NCI-H748 (cell line): Measurements from ENCODE around the gene IL1B.

ENCODE experiments used
- DNase-seq: peaks from one replicate; lab custom pipeline; 2025; ENCODE audit not compliant: unreplicated experiment; lab: John Stamatoyannopoulos, UW

The IL1B gene

DNA sequence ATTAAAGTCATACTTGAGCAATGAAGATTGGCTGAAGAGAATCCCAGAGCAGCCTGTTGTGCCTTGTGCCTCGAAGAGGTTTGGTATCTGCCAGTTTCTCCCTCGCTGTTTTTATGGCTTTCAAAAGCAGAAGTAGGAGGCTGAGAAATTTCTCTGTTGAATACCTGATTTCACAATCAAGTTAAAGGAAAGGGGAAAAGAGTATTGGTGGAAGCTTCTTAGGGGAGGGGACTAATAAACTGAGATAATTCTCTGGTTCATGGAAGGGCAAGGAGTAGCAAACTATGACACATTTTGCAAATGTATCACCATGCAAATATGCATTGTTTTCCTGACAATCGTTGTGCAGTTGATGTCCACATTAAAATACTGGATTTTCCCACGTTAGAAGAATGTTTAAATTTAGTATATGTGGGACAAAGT is at the start of gene IL1B:
TSS of gene IL1B (minus strand) at position 85 of the 423 bp plus-strand sequence. CDS start 550 bp downstream, outside the sequence.
- DNase-seq, result no peak

GRCh38 chr2:112886291-112886690 is 49.7 kb upstream of the IL1B start:
- DNase-seq, result no peak

DNA sequence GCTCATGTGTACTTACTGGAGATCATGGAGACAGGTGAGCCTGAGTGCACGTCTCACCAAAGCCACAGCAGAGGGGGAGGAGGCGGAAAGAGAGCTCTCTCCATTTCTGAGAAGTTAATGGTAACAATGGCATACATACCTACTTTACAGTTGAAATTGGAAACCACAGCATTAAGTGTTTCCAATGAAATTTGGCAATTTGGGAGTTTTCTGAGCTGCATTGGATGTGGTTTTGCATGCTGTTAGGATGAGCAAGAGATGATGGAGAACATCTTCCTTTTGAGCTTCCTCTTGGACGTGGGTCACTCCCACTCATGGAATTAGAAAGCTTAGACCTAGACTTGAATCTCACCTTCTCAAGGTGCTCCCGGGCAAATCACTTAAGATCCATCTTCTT is 48.9 kb upstream of the IL1B start:
- DNase-seq, result no peak

- peak; percentile 40 for DNase-seq
These were observed 48.4 kb upstream of the IL1B start for GRCh38 chr2:112884869-112885505.

- no peak for DNase-seq
These were observed 47.1 kb upstream of the IL1B start for GRCh38 chr2:112883669-112884068.

- no peak for DNase-seq
These were observed 44.8 kb upstream of the IL1B start for GRCh38 chr2:112881217-112881985.

GRCh38 chr2:112880696-112881095 is 44.1 kb upstream of the IL1B start:
- DNase-seq, result no peak

- DNase-seq, result no peak
These were observed 43.5 kb upstream of the IL1B start for GRCh38 chr2:112880091-112880531.

GRCh38 chr2:112879491-112880041 is 43.0 kb upstream of the IL1B start:
- DNase-seq, result no peak

GRCh38 chr2:112877423-112877822 is 40.8 kb upstream of the IL1B start:
- no peak for DNase-seq

GRCh38 chr2:112876971-112877361 is 40.4 kb upstream of the IL1B start:
- DNase-seq, result no peak

DNA sequence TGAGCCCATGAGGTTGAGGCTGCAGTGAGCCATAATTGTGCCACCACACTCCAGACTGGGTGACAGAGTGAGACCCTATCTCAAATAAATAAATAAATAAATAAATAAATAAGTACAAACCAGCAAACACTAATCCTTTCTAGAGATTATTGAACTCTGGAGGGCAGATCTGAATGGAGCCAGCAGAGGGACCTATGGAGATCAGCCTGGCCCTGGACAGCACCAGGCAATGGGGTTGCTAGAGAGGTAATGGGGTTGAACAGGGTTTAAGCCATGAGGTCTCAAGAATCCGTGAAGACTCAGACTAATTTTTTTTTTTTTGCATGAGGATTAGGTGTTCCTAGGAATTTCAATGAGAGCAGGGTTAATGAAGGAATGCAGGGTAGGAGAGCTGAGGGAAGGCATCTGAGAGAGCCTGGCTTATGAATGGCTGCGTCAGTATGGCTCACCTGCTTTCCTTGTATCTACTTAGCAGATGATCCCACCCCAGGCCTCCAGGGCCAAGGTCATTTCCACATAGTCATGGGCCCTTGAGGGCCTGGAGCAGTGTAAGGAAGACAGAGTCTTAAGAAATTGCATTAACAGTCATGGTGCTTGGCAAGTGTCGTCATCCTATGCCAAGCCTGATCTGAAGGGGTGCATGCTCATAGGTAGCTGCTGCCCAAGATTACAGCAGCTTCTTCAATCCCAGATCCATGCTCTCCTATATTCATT is 39.8 kb upstream of the IL1B start:
- no peak for DNase-seq

GRCh38 chr2:112870841-112871835 is 34.6 kb upstream of the IL1B start:
- DNase-seq, result no peak

DNA sequence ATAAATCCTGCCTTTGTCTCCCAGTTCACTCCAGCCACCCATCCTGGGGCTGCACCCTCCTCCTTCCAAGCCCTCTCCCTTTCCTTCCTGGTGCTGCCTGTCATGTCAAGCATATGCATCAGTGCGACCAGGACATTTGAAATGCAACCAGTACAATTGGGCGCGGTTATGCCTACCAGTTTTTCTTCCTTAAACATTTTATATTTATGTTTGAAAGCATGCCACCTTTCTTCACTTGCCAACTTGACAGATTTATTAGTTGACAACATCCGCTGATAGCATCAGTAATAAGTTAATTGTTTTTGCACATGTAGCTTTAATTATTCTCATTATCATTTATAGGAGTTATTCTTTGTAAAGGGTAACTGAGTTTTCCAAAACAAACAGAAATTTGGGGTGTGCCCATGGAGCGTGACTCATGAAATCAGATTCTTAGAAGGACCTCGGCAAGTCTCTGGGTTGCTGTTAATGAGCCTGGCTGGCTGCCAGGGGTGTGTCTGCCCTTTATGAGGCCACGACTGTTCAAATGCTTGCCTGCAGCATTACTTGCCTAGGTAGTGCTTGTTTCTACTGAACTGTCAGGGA is 32.8 kb upstream of the IL1B start:
- peak; percentile 97 for DNase-seq

GRCh38 chr2:112867701-112868631 is 31.4 kb upstream of the IL1B start:
- no peak for DNase-seq

GRCh38 chr2:112866128-112866835 is 29.7 kb upstream of the IL1B start:
- no peak for DNase-seq

DNA sequence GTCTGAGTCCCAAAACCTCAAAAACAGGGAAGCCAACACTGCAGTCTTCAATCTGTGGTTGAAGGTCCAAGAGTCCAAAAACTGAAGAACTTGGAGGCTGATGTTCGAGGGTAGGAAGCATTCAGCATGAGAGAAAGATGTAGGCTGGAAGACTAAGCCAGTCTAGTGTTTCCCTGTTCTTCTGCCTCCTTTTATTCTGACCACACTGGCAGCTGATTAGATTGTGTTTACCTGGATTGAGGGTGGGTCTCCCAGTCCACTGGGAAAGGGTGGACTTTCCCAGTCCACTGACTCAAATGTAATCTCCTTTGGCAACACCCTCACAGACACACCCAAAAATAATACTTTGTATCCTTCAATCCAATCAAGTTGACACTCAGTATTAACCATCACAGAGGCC is 27.5 kb upstream of the IL1B start:
- DNase-seq, result no peak
